SK-N-SH (cell line): Measurements from ENCODE around the gene SMCO4.

Source experiments
- CTCF ChIP-seq: fragments of 200-600 bp; sonication (generic); IDR thresholded peaks from 2 replicates; pipeline ENCODE4 v1.6.1; 2017; ENCODE audit warnings: antibody characterized with exemption, mild to moderate bottlenecking, moderate library complexity
- EP300 ChIP-seq, 2 experiments: IDR thresholded peaks; 2 replicates each; pipeline versions ENCODE4 v1.4.0 to v1.6.1; 2012; ENCODE audit warnings: borderline replicate concordance in 1 of 2, low read depth in 1 of 2, low read length in 1 of 2
- EZH2phosphoT487 ChIP-seq: fragments of 200-600 bp; sonication (generic); IDR thresholded peaks from 2 replicates; pipeline ENCODE4 v1.6.1; 2017; ENCODE audit warnings: low read depth, mixed run types, mild to moderate bottlenecking, antibody characterized with exemption, moderate library complexity, borderline replicate concordance
- FOXM1 ChIP-seq: IDR thresholded peaks from 2 replicates; pipeline ENCODE4 v1.4.0; 2012; ENCODE audit warnings: low read depth, mild to moderate bottlenecking
- NRF1 ChIP-seq: IDR thresholded peaks from 2 replicates; pipeline ENCODE4 v1.6.1; 2012; ENCODE audit warnings: low read depth, mild to moderate bottlenecking, low read length
- REST ChIP-seq: IDR thresholded peaks from 2 replicates; pipeline ENCODE4 v1.6.1; 2012; ENCODE audit warnings: mild to moderate bottlenecking, low read depth, low read length, moderate library complexity
- RXRA ChIP-seq: IDR thresholded peaks from 2 replicates; pipeline ENCODE4 v1.4.0; 2012; ENCODE audit warnings: low read depth, mild to moderate bottlenecking, borderline replicate concordance
- USF1 ChIP-seq: IDR thresholded peaks from 2 replicates; pipeline ENCODE4 v1.4.0; 2012; ENCODE audit warnings: low read depth, borderline replicate concordance
- ZBTB33 ChIP-seq: IDR thresholded peaks from 2 replicates; pipeline ENCODE4 v1.4.0; 2012; ENCODE audit warnings: low read depth, borderline replicate concordance

GRCh38 chr11:93537049-93537448 is 6.1 kb downstream of the SMCO4 start:
- TF ChIP-seq FOXM1 (no peak), EZH2phosphoT487 (no peak), EP300 (IDR thresholded peaks at IDR 0.05; ENCODE audit: borderline replicate concordance in 1 of 2, low read depth in 1 of 2, low read length in 1 of 2) (no peak), REST (no peak), NRF1 (no peak), CTCF (no peak), ZBTB33 (no peak), USF1 (no peak), RXRA (no peak)
